ENCODE measurements around the gene KLF5.

- no peak for TF ChIP-seq CTCF (IDR thresholded peaks at IDR 0.05)
- no peak for TF ChIP-seq ZFX (IDR thresholded peaks at IDR 0.05; ENCODE audit: borderline replicate concordance)
Measured at GRCh38 chr13:73074014-73074413, 15.2 kb downstream of the KLF5 start.

Measured in 22Rv1 (cell line).